GM12892 (cell line): ENCODE results near the gene ASXL2.

Experiments
- POLR2A ChIP-seq: IDR thresholded peaks from 2 replicates; pipeline ENCODE4 v1.6.1; 2011; ENCODE audit warnings: low read depth, low read length, control low read depth
- POLR2AphosphoS5 ChIP-seq: IDR thresholded peaks from 2 replicates; pipeline ENCODE4 v1.6.1; 2011; ENCODE audit warnings: low read depth, low read length, control low read depth
- TAF1 ChIP-seq: IDR thresholded peaks from 2 replicates; pipeline ENCODE4 v1.6.1; 2011; ENCODE audit warnings: low read depth, mild to moderate bottlenecking, control low read depth, low read length, borderline replicate concordance

DNA sequence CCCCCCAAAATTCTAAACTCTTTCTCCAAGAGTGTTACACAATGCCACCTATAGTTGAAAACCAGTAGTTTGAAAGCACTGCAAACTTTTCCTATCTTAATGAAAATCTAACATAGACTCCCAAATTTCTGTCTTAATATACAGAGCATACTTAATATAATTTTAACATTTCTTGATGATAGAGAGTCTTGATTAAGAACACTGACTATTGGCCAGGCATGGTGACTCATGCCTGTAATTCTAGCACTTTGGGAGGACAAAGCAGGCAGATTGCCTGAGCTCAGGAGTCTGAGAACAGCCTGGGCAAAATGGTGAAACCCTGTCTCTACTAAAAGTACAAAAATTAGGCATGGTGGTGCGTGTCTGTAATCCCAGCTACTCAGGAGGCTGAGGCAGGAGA, 34.2 kb downstream of the ASXL2 start:
- TF ChIP-seq POLR2A (no peak), TAF1 (no peak), POLR2AphosphoS5 (no peak)
